RWPE1 (cell line): Measurements from ENCODE around the gene USP27X.

Source experiments
- CTCF ChIA-PET: fragments of 350-600 bp; sonication (Branson Sonifier 250); formaldehyde crosslinking; extraction: SDS; loops from one replicate; lab custom pipeline; 2021; lab: Yijun Ruan, JAX
- POLR2A ChIA-PET: fragments of 400-600 bp; formaldehyde crosslinking; extraction: SDS; loops from one replicate; lab custom pipeline; 2020; ENCODE audit warnings: antibody characterized with exemption; ENCODE audit not compliant: low non-redundant PET; lab: Yijun Ruan, JAX
- DNase-seq: peaks from one replicate; pipeline ENCODE4 v3.0.0; 2012; ENCODE audit warnings: low spot score
- H3K27ac ChIP-seq: fragments of 450-650 bp; 2 replicates; pipeline ENCODE4 v1.5.1; 2017
- CTCF ChIP-seq: fragments of 450-650 bp; conservative IDR thresholded peaks from 2 replicates; pipeline ENCODE4 v1.5.1; 2017; ENCODE audit warnings: low read depth, mild to moderate bottlenecking

Gene USP27X

GRCh38 chrX:49846522-49846921 is 32.8 kb upstream of the USP27X start:
- CTCF ChIA-PET, result no interaction called here
- POLR2A ChIA-PET, result no interaction called here
- no peak for DNase-seq
- H3K27ac ChIP-seq, result no peak overlapping the region
- no peak for TF ChIP-seq CTCF

- ChIA-PET POLR2A (no interaction called here), CTCF (no interaction called here)
- TF ChIP-seq CTCF, result no peak
- no peak overlapping the region for H3K27ac ChIP-seq
- no peak for DNase-seq
These were observed 31.0 kb upstream of the USP27X start for GRCh38 chrX:49848275-49848674.

- no peak for DNase-seq
- ChIA-PET CTCF (no interaction called here), POLR2A (no interaction called here)
- no peak overlapping the region for H3K27ac ChIP-seq
- no peak for TF ChIP-seq CTCF
These were observed 29.3 kb upstream of the USP27X start for GRCh38 chrX:49850028-49850427.

GRCh38 chrX:49853661-49854060 is 25.6 kb upstream of the USP27X start:
- POLR2A ChIA-PET, result no interaction called here
- DNase-seq, result no peak

GRCh38 chrX:49856819-49857218 is 22.5 kb upstream of the USP27X start:
- ChIA-PET CTCF (no interaction called here), POLR2A (no interaction called here)
- DNase-seq, result no peak
- no peak for TF ChIP-seq CTCF
- H3K27ac ChIP-seq, result no peak overlapping the region

More at GRCh38 chrX:49853661-49854060, 25.6 kb upstream of the USP27X start:
- no peak for TF ChIP-seq CTCF
- CTCF ChIA-PET, result no interaction called here
- no peak overlapping the region for H3K27ac ChIP-seq

- no peak for DNase-seq
- no peak overlapping the region for H3K27ac ChIP-seq
- ChIA-PET POLR2A (no interaction called here), CTCF (no interaction called here)
- no peak for TF ChIP-seq CTCF
These were observed 20.9 kb upstream of the USP27X start for GRCh38 chrX:49858341-49858740.

GRCh38 chrX:49859491-49859890 is 19.8 kb upstream of the USP27X start:
- ChIA-PET CTCF (no interaction called here), POLR2A (no interaction called here)
- TF ChIP-seq CTCF, result no peak
- DNase-seq, result no peak
- no peak overlapping the region for H3K27ac ChIP-seq
